H1 (cell line): ENCODE measurements around the gene FOXA2. TPM values are rescaled to one million over a fixed set of nuclear protein-coding genes. Genes with fewer than 3 reads are reported as not detected.
A peak's percentile ranks its signal among the peaks of the same experiment; 100 is the strongest.

Experiments used
- CTCF ChIA-PET: fragments of 300-600 bp; sonication (Branson Sonifier 250); formaldehyde crosslinking; loops from one replicate; lab custom pipeline; 2021; ENCODE audit not compliant: partially characterized antibody; lab: Charles Lee
- POLR2A ChIA-PET: fragments of 300-600 bp; sonication (Branson Sonifier 250); formaldehyde crosslinking; loops from one replicate; lab custom pipeline; 2021; ENCODE audit warnings: inconsistent platforms; ENCODE audit not compliant: partially characterized antibody; lab: Charles Lee
- DNase-seq, 2 experiments: peaks; one replicate each; pipeline versions ENCODE4 v3.0.0 to v3.0.0-alpha.2; 2010 to 2022; ENCODE audit warnings: low spot score in 2 of 2, low read depth in 1 of 2, mixed read lengths in 1 of 2
- FAIRE-seq: peaks from 2 replicates; lab custom pipeline; 2011; peaks lifted over from hg19 to GRCh38; lab: Jason Lieb, UNC
- H2AFZ ChIP-seq: 2 replicates; pipeline ENCODE4 v1.8.1; 2012; ENCODE audit warnings: low read length, inconsistent platforms
- H2AK5ac ChIP-seq: 2 replicates; pipeline ENCODE4 v1.6.1; 2013; ENCODE audit warnings: low read depth, low read length
- H2BK120ac ChIP-seq: replicated peaks from 2 replicates; pipeline ENCODE3; 2013; ENCODE audit warnings: low read depth, low read length, inconsistent platforms
- H2BK12ac ChIP-seq: 2 replicates; pipeline ENCODE4 v1.6.1; 2013; ENCODE audit warnings: low read depth, low read length
- H2BK15ac ChIP-seq: 2 replicates; pipeline ENCODE4 v1.6.1; 2013; ENCODE audit warnings: low read length
- H2BK20ac ChIP-seq: 2 replicates; pipeline ENCODE4 v1.6.1; 2013; ENCODE audit warnings: low read length
- H2BK5ac ChIP-seq: 2 replicates; pipeline ENCODE4 v1.6.1; 2013; ENCODE audit warnings: low read depth, low read length
- H3K14ac ChIP-seq: 2 replicates; pipeline ENCODE4 v1.6.1; 2013; ENCODE audit warnings: inconsistent platforms; ENCODE audit not compliant: insufficient read length
- H3K18ac ChIP-seq: 2 replicates; pipeline ENCODE4 v1.6.1; 2013; ENCODE audit warnings: low read length; ENCODE audit errors: extremely low read depth
- H3K23ac ChIP-seq: 2 replicates; pipeline ENCODE4 v1.6.1; 2013; ENCODE audit warnings: inconsistent platforms; ENCODE audit not compliant: insufficient read length
- H3K23me2 ChIP-seq: 2 replicates; pipeline ENCODE4 v1.6.1; 2013; ENCODE audit warnings: low read depth, low read length
- H3K27ac ChIP-seq: 2 replicates; pipeline ENCODE4 v1.6.1; 2011; ENCODE audit warnings: low read depth, low read length, inconsistent platforms
- H3K27me3 ChIP-seq, 4 experiments: replicated peaks in 1 of 4; 1 replicate in 1 of 4; 2 replicates in 3 of 4; pipeline versions ENCODE4 v1.6.1 to v1.8.1; 2011 to 2013; ENCODE audit warnings: low read length in 3 of 4, mild to moderate bottlenecking in 3 of 4, inconsistent platforms in 2 of 4, mixed read lengths in 2 of 4, moderate library complexity in 1 of 4; ENCODE audit not compliant: control insufficient read depth in 3 of 4, insufficient read depth in 3 of 4; ENCODE audit errors: extremely low read depth in 1 of 4
- H3K36me3 ChIP-seq, 4 experiments: 2 replicates each; pipeline versions ENCODE4 v1.6.1 to v1.8.1; 2011 to 2013; ENCODE audit warnings: mild to moderate bottlenecking in 4 of 4, low read length in 3 of 4, moderate library complexity in 2 of 4, control low read depth in 1 of 4, inconsistent platforms in 1 of 4; ENCODE audit not compliant: insufficient read depth in 4 of 4, control insufficient read depth in 2 of 4
- H3K4ac ChIP-seq: replicated peaks from 2 replicates; pipeline ENCODE3; 2013; ENCODE audit warnings: low read length, low read depth, mixed read lengths, inconsistent platforms; ENCODE audit not compliant: insufficient read length
- H3K4me1 ChIP-seq, 4 experiments: replicated peaks in 1 of 4; 1 replicate in 1 of 4; 2 replicates in 3 of 4; pipeline versions ENCODE4 v1.6.1 to v1.8.1; 2011 to 2013; ENCODE audit warnings: low read length in 3 of 4, inconsistent platforms in 2 of 4, mixed read lengths in 1 of 4; ENCODE audit not compliant: insufficient read depth in 4 of 4, control insufficient read depth in 3 of 4
- H3K4me2 ChIP-seq, 2 experiments: 2 replicates each; pipeline versions ENCODE4 v1.6.1 to v1.8.1; 2011 to 2013; ENCODE audit warnings: low read depth in 2 of 2, low read length in 2 of 2, control low read depth in 1 of 2, inconsistent platforms in 1 of 2, mild to moderate bottlenecking in 1 of 2; ENCODE audit not compliant: insufficient read depth in 1 of 2
- H3K4me3 ChIP-seq, 4 experiments: fragments of 200-600, 300-600 bp in 1 of 4; sonication (generic), shearing (Covaris generic), sonication (Bioruptor Twin) in 1 of 4; 2 replicates each; pipeline versions ENCODE4 v1.5.1 to v1.8.1; 2011 to 2016; ENCODE audit warnings: low read length in 4 of 4, low read depth in 3 of 4, control low read depth in 2 of 4, inconsistent platforms in 2 of 4, mild to moderate bottlenecking in 2 of 4, mixed read lengths in 1 of 4, moderate library complexity in 1 of 4; ENCODE audit not compliant: insufficient read depth in 2 of 4; ENCODE audit errors: extremely low read depth in 1 of 4
- H3K56ac ChIP-seq: replicated peaks from 2 replicates; pipeline ENCODE3; 2013; ENCODE audit warnings: low read depth, mild to moderate bottlenecking, mixed read lengths, low read length, inconsistent platforms; ENCODE audit not compliant: insufficient read length
- H3K79me1 ChIP-seq: 2 replicates; pipeline ENCODE4 v1.6.1; 2013; ENCODE audit warnings: low read depth, low read length, control low read depth
- H3K79me2 ChIP-seq, 2 experiments: 2 replicates each; pipeline versions ENCODE4 v1.6.1 to v1.8.1; 2012 to 2013; ENCODE audit warnings: low read length in 2 of 2, mild to moderate bottlenecking in 2 of 2, inconsistent platforms in 1 of 2; ENCODE audit not compliant: insufficient read depth in 2 of 2, control insufficient read depth in 1 of 2
- H3K9ac ChIP-seq, 4 experiments: replicated peaks in 1 of 4; 1 replicate in 1 of 4; 2 replicates in 3 of 4; pipeline versions ENCODE4 v1.6.1 to v1.8.1; 2011 to 2013; ENCODE audit warnings: low read depth in 3 of 4, low read length in 3 of 4, control low read depth in 2 of 4, mild to moderate bottlenecking in 2 of 4, moderate library complexity in 2 of 4, inconsistent platforms in 1 of 4; ENCODE audit errors: extremely low read depth in 1 of 4
- H3K9me3 ChIP-seq, 2 experiments: 2 replicates each; pipeline versions ENCODE4 v1.6.1 to v1.8.1; 2012 to 2013; ENCODE audit warnings: mild to moderate bottlenecking in 2 of 2, moderate library complexity in 2 of 2, control low read depth in 1 of 2, inconsistent platforms in 1 of 2, low read depth in 1 of 2, low read length in 1 of 2, mixed read lengths in 1 of 2; ENCODE audit not compliant: insufficient read depth in 2 of 2
- H4K20me1 ChIP-seq, 2 experiments: replicated peaks in 1 of 2; 2 replicates each; pipeline versions ENCODE3 to v1.8.1; 2011 to 2013; ENCODE audit warnings: inconsistent platforms in 2 of 2, low read length in 2 of 2, mild to moderate bottlenecking in 1 of 2; ENCODE audit not compliant: insufficient read depth in 2 of 2, control insufficient read depth in 1 of 2
- H4K5ac ChIP-seq: 2 replicates; pipeline ENCODE4 v1.6.1; 2013; ENCODE audit warnings: low read length, low read depth, mixed read lengths, inconsistent platforms; ENCODE audit not compliant: insufficient read length
- H4K8ac ChIP-seq: 2 replicates; pipeline ENCODE4 v1.8.0; 2013; ENCODE audit warnings: mild to moderate bottlenecking, moderate library complexity, low read length, inconsistent platforms; ENCODE audit not compliant: insufficient read depth; ENCODE audit errors: extremely low read depth
- H4K91ac ChIP-seq: replicated peaks from 2 replicates; pipeline ENCODE3; 2013; ENCODE audit warnings: low read length, mixed read lengths, inconsistent platforms; ENCODE audit not compliant: insufficient read length
- EGR1 ChIP-seq: IDR thresholded peaks from 2 replicates; pipeline ENCODE4 v1.6.1; 2011; ENCODE audit warnings: low read depth, low read length, borderline replicate concordance
- EZH2 ChIP-seq: fragments of 200-600 bp; sonication (generic); IDR thresholded peaks from 2 replicates; pipeline ENCODE4 v1.7.1; 2012; ENCODE audit warnings: low read depth, mild to moderate bottlenecking, moderate library complexity, low read length, inconsistent platforms; ENCODE audit not compliant: severe bottlenecking
- JUN ChIP-seq: IDR thresholded peaks from 2 replicates; pipeline ENCODE4 v1.6.1; 2011; ENCODE audit warnings: low read depth, mild to moderate bottlenecking, improper control_type of control experiment, low read length
- KDM4A ChIP-seq: IDR thresholded peaks from one replicate; pipeline ENCODE4 v1.7.1; 2012; ENCODE audit warnings: low read depth, mild to moderate bottlenecking, moderate library complexity, low read length, inconsistent platforms; ENCODE audit not compliant: severe bottlenecking
- RNF2 ChIP-seq: fragments of 200-900, 300-1000 bp; sonication (generic); IDR thresholded peaks from 2 replicates; pipeline ENCODE4 v1.7.1; 2016; ENCODE audit warnings: borderline replicate concordance, low read depth, mild to moderate bottlenecking, antibody characterized with exemption, low read length; ENCODE audit not compliant: poor library complexity, severe bottlenecking; ENCODE audit errors: missing control alignments
- SUZ12 ChIP-seq: fragments of 200-600 bp; sonication (generic); IDR thresholded peaks from 2 replicates; pipeline ENCODE4 v1.6.1; 2012; ENCODE audit warnings: mild to moderate bottlenecking, inconsistent platforms, low read length, moderate library complexity, mixed read lengths
- WGBS, 2 experiments: shearing (Covaris generic) in 1 of 2; methylation state at CpG; one replicate each; pipeline versions ENCODE4 v1.1.6 to v1.1.7; 2013 to 2015; ENCODE audit warnings: low lambda C conversion rate in 2 of 2, mixed read lengths in 2 of 2, inconsistent platforms in 1 of 2, low coverage in 1 of 2, missing lambda C conversion rate in 1 of 2; ENCODE audit not compliant: insufficient replicate concordance in 2 of 2, insufficient coverage in 1 of 2, insufficient read length in 1 of 2; ENCODE audit errors: extremely low coverage in 1 of 2, missing lambda C conversion rate in 1 of 2; 5-methylcytosine and 5-hydroxymethylcytosine counted together
- polyA plus RNA-seq, 7 experiments: library from polyadenylated mRNA; depleted of rRNA in 3 of 7; stranded (reverse) in 5 of 7; unstranded in 2 of 7; fragments of >200 nt in 5 of 7; fragments of 200-250 nt in 2 of 7; gene quantifications; 1 replicate in 5 of 7; 2 replicates in 1 of 7; 4 replicates in 1 of 7; pipeline versions ENCODE4 v1.2.1 to v1.2.3, GENCODE V29; 2011 to 2013; ENCODE audit warnings: missing spikeins in 2 of 7, mixed read lengths in 2 of 7
- total RNA-seq: library from RNA; stranded (reverse); fragmentation: NEBNext Ultra II Directional; extraction: Animal tissue kit (Norgen Biotek cat#: 25700); gene quantifications from 2 replicates; pipeline ENCODE4 v1.2.1, GENCODE V29; 2021

FOXA2 gene
- total and polyA plus RNA-seq, 2 of the 8 experiments (the other 6 are each of a cell fraction or from before 2014, with no cell fraction given), result not detected

DNA sequence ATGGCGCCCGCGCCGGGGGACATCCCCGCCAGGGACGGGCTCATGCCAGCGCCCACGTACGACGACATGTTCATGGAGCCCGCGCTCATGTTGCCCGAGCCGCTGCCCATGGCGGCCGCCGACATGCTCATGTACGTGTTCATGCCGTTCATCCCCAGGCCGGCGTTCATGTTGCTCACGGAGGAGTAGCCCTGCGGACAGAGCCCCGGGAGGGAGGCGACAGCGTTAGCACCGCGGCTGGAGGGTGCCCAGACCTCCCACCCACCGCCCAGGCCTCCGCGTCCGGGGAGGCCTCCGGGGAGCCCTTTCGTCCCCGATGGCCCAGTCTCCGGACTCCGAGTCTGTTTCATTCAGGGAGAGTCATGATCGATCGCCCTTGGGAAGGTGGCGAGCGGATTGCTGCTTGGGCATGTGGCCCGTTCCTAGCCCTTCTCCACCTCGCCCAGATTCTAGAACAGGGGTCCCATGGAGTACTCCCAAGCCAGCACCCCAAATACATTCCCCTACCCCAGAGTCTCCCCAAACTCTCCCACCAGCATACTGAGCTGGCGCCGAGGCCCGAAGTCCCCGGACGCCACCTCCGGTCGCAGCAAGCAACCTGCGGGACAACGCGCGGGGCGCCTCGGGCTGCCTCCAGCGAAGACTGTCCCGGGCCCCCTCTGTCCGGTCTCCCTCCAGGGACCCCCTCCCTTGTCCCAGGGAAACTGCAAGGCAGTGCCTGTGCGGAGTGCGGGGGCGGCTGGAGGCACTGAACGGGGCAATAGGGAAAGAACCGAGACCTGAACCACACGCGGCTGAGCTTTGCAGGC is 1.2 kb downstream of the FOXA2 start:
- Histone ChIP-seq H4K20me1 (peaks cover 15 to 19% of the 10 kb centered on the region in 2 experiments), H3K23ac (no peak overlapping the region), H3K4ac (no peak overlapping the region), H2BK20ac (no peak overlapping the region; the same call in 1 of the 2 replicates), H3K9me3 (peaks cover 0 to 3% of the 10 kb centered on the region in 2 experiments; a peak in 1 of 4 replicates), H3K79me2 (no peaks in the 10 kb centered on the region), H3K27me3 (peaks cover 92 to 99% (median 97%) of the 10 kb centered on the region in 4 experiments), H2AFZ (no peak overlapping the region), H2BK120ac (no peak overlapping the region), H3K79me1 (no peaks in the 10 kb centered on the region), H3K23me2 (peaks cover 3% of the 10 kb centered on the region; the same call in 1 of the 2 replicates), H3K27ac (no peak overlapping the region), H4K91ac (no peak overlapping the region), H2AK5ac (no peak overlapping the region), H4K8ac (no peak overlapping the region; the same call in 1 of the 2 replicates), H4K5ac (no peak overlapping the region), H3K56ac (no peak overlapping the region), H2BK15ac (no peak overlapping the region), H2BK5ac (no peak overlapping the region; the same call in 1 of the 2 replicates), H3K4me1 (peaks cover 4 to 16% (median 13%) of the 10 kb centered on the region in 4 experiments; a peak in 6 of 7 replicates), H3K4me2 (peak overlapping the region; percentile 47 to 55), H3K9ac (no peak overlapping the region), H3K36me3 (peaks cover 0 to 15% (median 0%) of the 10 kb centered on the region in 4 experiments; a peak in 1 of 8 replicates), H2BK12ac (no peak overlapping the region; the same call in 1 of the 2 replicates), H3K14ac (no peak overlapping the region), H3K18ac (no peak overlapping the region; the same call in 1 of the 2 replicates), H3K4me3 (peak overlapping the region in 2 of 4 experiments; percentile 5 to 52; a peak in 4 of 8 replicates)
- no peak for FAIRE-seq
- DNase-seq, result peak in 1 of 2 experiments; percentile 72
- ChIA-PET POLR2A (interaction anchor here (1.4 kb wide), 1 partner anchor 11 kb away, joined by 7 read pairs; no protein-coding TSS in a partner anchor), CTCF (interaction anchor here (0.9 to 4.9 kb wide), 6 partner anchors 8 to 243 kb away, joined by 3 to 82 read pairs (median 5); no protein-coding TSS in a partner anchor)
- 4% methylated on average over 48 of the region's 66 CpGs; no CpG with 5 or more reads in 1 of the 2 experiments for WGBS, 2 experiments
- TF ChIP-seq RNF2 (peak; percentile 94), KDM4A (peak; percentile 42), SUZ12 (peak; percentile 92), JUN (no peak), EZH2 (peak; percentile 93), EGR1 (peak; percentile 80; the same call in 1 of the 2 replicates)
